Measurements from ENCODE around the gene LRIT1.

The LRIT1 gene

DNA sequence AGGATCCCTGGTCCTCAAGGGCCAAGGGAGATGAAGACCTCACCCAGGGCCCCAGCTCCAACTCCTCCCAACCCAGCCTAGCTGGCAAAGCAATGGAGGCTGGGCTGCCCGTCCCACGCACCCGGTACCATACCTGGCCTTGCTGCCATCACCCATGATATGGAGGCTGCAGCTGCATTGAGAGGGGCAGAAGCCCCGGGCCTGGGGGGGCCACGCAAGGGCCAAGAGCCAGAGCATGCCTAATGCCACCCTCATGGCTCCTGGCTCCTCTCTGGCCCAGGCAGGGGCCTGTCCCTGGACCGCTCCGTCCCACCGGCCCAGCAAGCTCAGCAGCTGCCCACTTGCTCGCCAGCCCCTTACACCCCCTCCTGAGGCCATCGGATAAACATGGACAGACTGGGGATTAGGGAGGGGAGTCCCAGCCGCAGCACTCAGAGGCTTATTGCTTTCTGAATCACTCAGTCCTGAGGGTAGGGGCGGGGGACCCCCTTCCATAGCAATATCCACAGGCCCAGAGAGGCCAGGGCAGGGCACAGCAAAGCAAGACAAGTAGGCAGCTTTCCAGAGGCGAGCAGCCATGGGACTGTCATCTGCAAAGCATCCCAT lies at the start of gene LRIT1:
TSS of gene LRIT1 (minus strand) at position 362 of the 606 bp plus-strand sequence. CDS start at position 255, 107 bp downstream.
- Histone ChIP-seq H3K36me3 (ENCODE audit: insufficient read depth) (no peaks in the 10 kb centered on the region), H3K27ac (no peak within 1 kb of the TSS), H3K4me2 (no peak within 1 kb of the TSS), H3K9ac (no peak within 1 kb of the TSS), H3K4me1 (ENCODE audit: low read depth, poor library complexity, severe bottlenecking) (no peaks in the 10 kb centered on the region), H3K79me2 (ENCODE audit: insufficient read depth, low read depth) (no peaks in the 10 kb centered on the region), H2AFZ (ENCODE audit: low read depth) (no peak within 1 kb of the TSS), H3K27me3 (ENCODE audit: insufficient read depth, low read depth) (no peaks in the 10 kb centered on the region), H3K4me3 (IDR thresholded peaks at IDR 0.05; ENCODE audit: insufficient read depth, low read depth, low read length) (no peak within 1 kb of the TSS), H4K20me1 (ENCODE audit: insufficient read depth) (no peaks in the 10 kb centered on the region)
- TF ChIP-seq CTCF (conservative IDR thresholded peaks at IDR 0.05; ENCODE audit: low read depth, low read length), result no peak

DNA sequence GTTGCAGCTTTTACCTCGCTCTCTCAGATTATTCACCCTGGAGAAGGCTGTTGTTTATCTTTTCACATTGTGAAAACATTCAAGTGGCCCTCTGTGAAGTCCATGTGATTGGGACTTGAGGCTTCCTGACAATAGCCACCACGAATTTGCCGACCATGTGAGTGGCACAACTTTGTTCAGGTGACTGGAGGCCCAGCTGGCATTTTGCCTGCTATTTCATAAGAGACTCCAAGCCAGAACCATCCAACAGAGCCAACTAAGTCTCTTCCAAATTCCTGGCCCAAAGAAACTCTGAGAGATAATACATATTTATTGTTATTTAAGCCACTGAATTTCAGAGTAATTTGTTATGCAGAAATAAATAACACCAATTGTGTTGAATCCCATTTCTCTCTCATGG lies 48.9 kb upstream of the LRIT1 start:
- Histone ChIP-seq H4K20me1 (ENCODE audit: insufficient read depth) (no peaks in the 10 kb centered on the region), H3K27ac (no peak overlapping the region), H2AFZ (ENCODE audit: low read depth) (no peak overlapping the region), H3K79me2 (ENCODE audit: insufficient read depth, low read depth) (no peaks in the 10 kb centered on the region), H3K4me3 (IDR thresholded peaks at IDR 0.05; ENCODE audit: insufficient read depth, low read depth, low read length) (no peak overlapping the region), H3K36me3 (ENCODE audit: insufficient read depth) (no peaks in the 10 kb centered on the region), H3K9ac (no peak overlapping the region), H3K4me1 (ENCODE audit: low read depth, poor library complexity, severe bottlenecking) (peaks cover 21% of the 10 kb centered on the region), H3K4me2 (no peak overlapping the region), H3K27me3 (ENCODE audit: insufficient read depth, low read depth) (no peaks in the 10 kb centered on the region)
- no peak for TF ChIP-seq CTCF (conservative IDR thresholded peaks at IDR 0.05; ENCODE audit: low read depth, low read length)

GRCh38 chr10:84289521-84290200 lies 48.3 kb upstream of the LRIT1 start:
- Histone ChIP-seq H3K9ac (no peak overlapping the region), H4K20me1 (ENCODE audit: insufficient read depth) (no peaks in the 10 kb centered on the region), H3K27me3 (ENCODE audit: insufficient read depth, low read depth) (no peaks in the 10 kb centered on the region), H3K36me3 (ENCODE audit: insufficient read depth) (no peaks in the 10 kb centered on the region), H3K4me3 (IDR thresholded peaks at IDR 0.05; ENCODE audit: insufficient read depth, low read depth, low read length) (no peak overlapping the region), H3K4me1 (ENCODE audit: low read depth, poor library complexity, severe bottlenecking) (peaks cover 15% of the 10 kb centered on the region), H2AFZ (ENCODE audit: low read depth) (no peak overlapping the region), H3K79me2 (ENCODE audit: insufficient read depth, low read depth) (no peaks in the 10 kb centered on the region), H3K27ac (no peak overlapping the region), H3K4me2 (no peak overlapping the region)
- TF ChIP-seq CTCF (conservative IDR thresholded peaks at IDR 0.05; ENCODE audit: low read depth, low read length), result no peak

DNA sequence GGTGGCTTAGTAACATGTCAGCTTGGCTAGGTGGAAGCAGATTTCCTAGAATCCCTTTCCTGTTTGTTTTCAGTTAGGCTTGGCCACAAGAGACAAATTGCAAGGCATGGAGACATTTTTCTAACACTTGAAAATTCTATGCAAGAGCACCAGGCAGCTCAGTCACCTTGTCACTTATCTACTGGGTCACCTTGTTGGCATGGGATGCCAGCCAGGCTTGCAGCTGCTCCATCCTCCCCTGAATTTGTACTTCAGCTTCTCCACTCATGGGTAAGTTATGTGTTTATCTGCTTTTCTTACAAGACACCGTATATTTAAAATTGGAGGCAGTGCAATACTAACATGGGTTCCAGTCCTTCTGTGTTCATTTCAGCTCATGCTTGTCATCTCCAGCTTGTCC lies 46.8 kb upstream of the LRIT1 start:
- no peaks in the 10 kb centered on the region for H3K36me3 ChIP-seq (ENCODE audit: insufficient read depth)
- H3K9ac ChIP-seq, result no peak overlapping the region
- no peak overlapping the region for H2AFZ ChIP-seq (ENCODE audit: low read depth)
- no peak overlapping the region for H3K4me3 ChIP-seq (IDR thresholded peaks at IDR 0.05; ENCODE audit: insufficient read depth, low read depth, low read length)
- no peaks in the 10 kb centered on the region for H3K27me3 ChIP-seq (ENCODE audit: insufficient read depth, low read depth)
- H3K4me2 ChIP-seq, result no peak overlapping the region
- H3K27ac ChIP-seq, result no peak overlapping the region
- no peaks in the 10 kb centered on the region for H3K79me2 ChIP-seq (ENCODE audit: insufficient read depth, low read depth)
- TF ChIP-seq CTCF (conservative IDR thresholded peaks at IDR 0.05; ENCODE audit: low read depth, low read length), result no peak
- peaks cover under 1% of the 10 kb centered on the region for H3K4me1 ChIP-seq (ENCODE audit: low read depth, poor library complexity, severe bottlenecking)
- no peaks in the 10 kb centered on the region for H4K20me1 ChIP-seq (ENCODE audit: insufficient read depth)

All from KMS-11 (cell line).